Caco-2 (cell line): ENCODE results near the gene PARVG. TPM values are rescaled to one million over a fixed set of nuclear protein-coding genes. Genes with fewer than 3 reads are reported as not detected.

ENCODE experiments used
- BruUV-seq: library from RNA; stranded (reverse); fragments of 400-500 nt; replicated peaks from 2 replicates; lab custom pipeline; 2021; lab: Mats Ljungman, UMichigan
- CTCF ChIA-PET: fragments of 300-600 bp; sonication (Branson Sonifier 250); formaldehyde crosslinking; loops from one replicate; lab custom pipeline; 2022; ENCODE audit warnings: antibody characterized with exemption; lab: Charles Lee
- POLR2A ChIA-PET: fragments of 300-600 bp; sonication (Branson Sonifier 250); formaldehyde crosslinking; loops from one replicate; lab custom pipeline; 2022; ENCODE audit warnings: antibody characterized with exemption; lab: Charles Lee
- DNase-seq, 2 experiments: peaks; one replicate each; pipeline versions ENCODE4 v3.0.0 to v3.0.0-alpha.2; 2020 to 2022
- H3K27me3 ChIP-seq: replicated peaks from 2 replicates; pipeline ENCODE4 v1.6.0; 2011; ENCODE audit warnings: low read length; ENCODE audit not compliant: control insufficient read depth, insufficient read depth
- H3K36me3 ChIP-seq: 2 replicates; pipeline ENCODE4 v1.5.1; 2011; ENCODE audit warnings: low read length; ENCODE audit not compliant: control insufficient read depth, insufficient read depth
- H3K4me1 ChIP-seq: fragments of 250-450 bp; sonication (Bioruptor Pico); 2 replicates; pipeline ENCODE4 v1.5.1; 2020; ENCODE audit warnings: mild to moderate bottlenecking
- H3K4me3 ChIP-seq: 2 replicates; pipeline ENCODE4 v1.5.1; 2011; ENCODE audit warnings: low read depth, mild to moderate bottlenecking, control low read depth, low read length
- H3K9me3 ChIP-seq: fragments of 250-450 bp; sonication (Bioruptor Pico); 2 replicates; pipeline ENCODE4 v1.5.1; 2020; ENCODE audit warnings: mild to moderate bottlenecking, moderate library complexity
- H3K27ac Mint-ChIP-seq: one replicate; pipeline ENCODE4 v1.8.0; 2022; ENCODE audit warnings: mixed read lengths; ENCODE audit not compliant: unreplicated experiment
- H3K27me3 Mint-ChIP-seq: one replicate; pipeline ENCODE4 v1.8.0; 2022; ENCODE audit warnings: mixed read lengths; ENCODE audit not compliant: insufficient read depth, unreplicated experiment
- H3K36me3 Mint-ChIP-seq: one replicate; pipeline ENCODE4 v1.8.0; 2022; ENCODE audit warnings: mild to moderate bottlenecking, mixed read lengths; ENCODE audit not compliant: insufficient read depth, unreplicated experiment
- H3K4me1 Mint-ChIP-seq: one replicate; pipeline ENCODE4 v1.8.0; 2022; ENCODE audit warnings: low read depth, mixed read lengths; ENCODE audit not compliant: unreplicated experiment
- H3K4me3 Mint-ChIP-seq: one replicate; pipeline ENCODE4 v1.8.0; 2022; ENCODE audit warnings: mild to moderate bottlenecking, moderate library complexity, mixed read lengths; ENCODE audit not compliant: unreplicated experiment
- H3K9me3 Mint-ChIP-seq: one replicate; pipeline ENCODE4 v1.8.0; 2022; ENCODE audit warnings: mixed read lengths; ENCODE audit not compliant: unreplicated experiment
- CTCF ChIP-seq, 2 experiments: fragments of 200-600 bp in 1 of 2; IDR thresholded peaks; 1 replicate in 1 of 2; 2 replicates in 1 of 2; pipeline versions ENCODE4 v1.5.1 to v1.8.0; 2011 to 2022; ENCODE audit warnings: antibody characterized with exemption in 1 of 2, control low read depth in 1 of 2, inconsistent platforms in 1 of 2, low read depth in 1 of 2, low read length in 1 of 2, mild to moderate bottlenecking in 1 of 2, moderate library complexity in 1 of 2; ENCODE audit not compliant: insufficient read depth in 1 of 2, severe bottlenecking in 1 of 2, unreplicated experiment in 1 of 2
- intact Hi-C: fragments of 100-400 bp; cut with micrococcal nuclease; formaldehyde crosslinking; loops from one replicate; pipeline ENCODE4 v1.10.0; 2022; ENCODE audit not compliant: unreplicated experiment
- total RNA-seq: library from RNA; stranded (reverse); gene quantifications from 2 replicates; pipeline ENCODE4 v1.2.3, GENCODE V29; 2022

The PARVG gene
- total RNA-seq, 1 experiment from 2014 or later = not detected

DNA sequence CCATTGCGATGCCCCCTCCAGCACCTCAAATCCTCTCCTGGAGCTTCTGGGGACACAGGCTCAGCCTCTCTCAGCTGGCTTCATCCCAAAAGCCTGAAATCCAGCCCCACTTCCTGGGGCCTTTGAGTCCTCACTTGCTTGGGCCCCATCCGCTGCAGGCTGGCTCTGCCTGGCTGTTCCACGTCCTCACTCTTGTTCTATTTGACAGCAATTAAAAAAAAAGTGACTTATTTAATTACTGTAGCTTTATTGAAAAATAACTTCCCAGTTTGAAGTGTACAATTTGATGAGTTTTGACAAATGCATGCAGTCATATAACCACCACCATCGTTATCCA is 27.2 kb downstream of the PARVG start:
- Histone ChIP-seq H3K4me3 (no peak overlapping the region), H3K27me3 (no peaks in the 10 kb centered on the region), H3K4me1 (no peaks in the 10 kb centered on the region), H3K36me3 (no peaks in the 10 kb centered on the region), H3K9me3 (no peaks in the 10 kb centered on the region)
- intact Hi-C loops = no loop called here
- ChIA-PET POLR2A (no interaction called here), CTCF (no interaction called here)
- no peak overlapping the region for H3K27ac Mint-ChIP-seq
- H3K9me3 Mint-ChIP-seq = peaks cover 14% of the 10 kb centered on the region
- no peak for DNase-seq
- BruUV-seq = no TSS peak
- no peak for TF ChIP-seq CTCF (IDR thresholded peaks at IDR 0.05; ENCODE audit: insufficient read depth in 1 of 2, low read depth in 1 of 2, low read length in 1 of 2, severe bottlenecking in 1 of 2, unreplicated experiment in 1 of 2)
- peaks cover 24% of the 10 kb centered on the region for H3K27me3 Mint-ChIP-seq
- no peak overlapping the region for H3K4me3 Mint-ChIP-seq
- H3K4me1 Mint-ChIP-seq = no peaks in the 10 kb centered on the region
- H3K36me3 Mint-ChIP-seq = no peaks in the 10 kb centered on the region

DNA sequence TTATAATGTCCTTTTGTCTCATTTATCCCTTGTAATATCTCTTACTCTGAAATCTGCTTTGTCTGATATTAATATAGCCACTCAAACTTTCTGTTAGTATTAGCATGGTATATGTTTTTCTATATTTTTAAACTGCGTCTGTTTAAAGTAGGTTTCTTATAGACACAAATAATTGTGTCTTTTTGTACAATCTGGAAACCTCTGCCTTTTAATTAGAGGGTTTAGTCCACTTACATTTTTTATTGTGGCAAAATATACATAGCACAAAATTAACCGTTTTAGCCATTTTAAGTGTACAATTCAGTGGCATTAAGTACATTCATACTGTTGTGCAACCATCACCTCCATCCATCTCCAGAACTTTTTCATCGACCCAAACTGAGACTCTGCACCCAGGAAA is 28.6 kb downstream of the PARVG start:
- no TSS peak for BruUV-seq
- H3K27me3 ChIP-seq = no peaks in the 10 kb centered on the region
- POLR2A ChIA-PET = no interaction called here
- CTCF ChIA-PET = no interaction called here
- no peak overlapping the region for H3K4me3 ChIP-seq
- no peak overlapping the region for H3K27ac Mint-ChIP-seq
- DNase-seq = no peak
- no peak overlapping the region for H3K4me3 Mint-ChIP-seq
- H3K4me1 Mint-ChIP-seq = no peaks in the 10 kb centered on the region
- no peaks in the 10 kb centered on the region for H3K36me3 ChIP-seq
- peaks cover 14% of the 10 kb centered on the region for H3K9me3 Mint-ChIP-seq
- TF ChIP-seq CTCF (IDR thresholded peaks at IDR 0.05; ENCODE audit: insufficient read depth in 1 of 2, low read depth in 1 of 2, low read length in 1 of 2, severe bottlenecking in 1 of 2, unreplicated experiment in 1 of 2) = no peak
- H3K36me3 Mint-ChIP-seq = no peaks in the 10 kb centered on the region
- no peaks in the 10 kb centered on the region for H3K4me1 ChIP-seq
- intact Hi-C loops = no loop called here
- no peaks in the 10 kb centered on the region for H3K9me3 ChIP-seq
- peaks cover 22% of the 10 kb centered on the region for H3K27me3 Mint-ChIP-seq

- Mint-ChIP-seq H3K27me3 (peaks cover 22% of the 10 kb centered on the region), H3K27ac (no peak overlapping the region), H3K4me3 (no peak overlapping the region), H3K9me3 (peaks cover 14% of the 10 kb centered on the region), H3K4me1 (no peaks in the 10 kb centered on the region), H3K36me3 (no peaks in the 10 kb centered on the region)
- Histone ChIP-seq H3K9me3 (no peaks in the 10 kb centered on the region), H3K4me1 (no peaks in the 10 kb centered on the region), H3K4me3 (no peak overlapping the region), H3K27me3 (no peaks in the 10 kb centered on the region), H3K36me3 (no peaks in the 10 kb centered on the region)
- ChIA-PET POLR2A (no interaction called here), CTCF (no interaction called here)
- DNase-seq = no peak
- no TSS peak for BruUV-seq
- no peak for TF ChIP-seq CTCF (IDR thresholded peaks at IDR 0.05; ENCODE audit: insufficient read depth in 1 of 2, low read depth in 1 of 2, low read length in 1 of 2, severe bottlenecking in 1 of 2, unreplicated experiment in 1 of 2)
- intact Hi-C loops = no loop called here
These were observed 30.0 kb downstream of the PARVG start for GRCh38 chr22:44210722-44211121.
